Vagina (tissue), 2 donors: ENCODE results near the gene FBXW5.

Experiments
- POLR2A ChIP-seq, 2 donors: fragments of 450-650 bp; IDR thresholded peaks; one replicate each; pipeline ENCODE4 v1.6.1; 2017; ENCODE audit warnings: antibody characterized with exemption in 2 of 2, mild to moderate bottlenecking in 2 of 2, moderate library complexity in 2 of 2
- TF ChIP-seq, protein P1 (sequence below), 3 experiments: fragments of 450-650 bp in 2 of 3; fragments of 200-600 bp in 1 of 3; sonication (generic) in 1 of 3; IDR thresholded peaks; one replicate each; pipeline ENCODE4 v1.5.1; 2017 to 2019; ENCODE audit warnings: antibody characterized with exemption in 3 of 3, mild to moderate bottlenecking in 2 of 3, moderate library complexity in 2 of 3

GRCh38 chr9:136898483-136899100 lies 45.9 kb downstream of the FBXW5 start:
- TF ChIP-seq, protein P1, sequence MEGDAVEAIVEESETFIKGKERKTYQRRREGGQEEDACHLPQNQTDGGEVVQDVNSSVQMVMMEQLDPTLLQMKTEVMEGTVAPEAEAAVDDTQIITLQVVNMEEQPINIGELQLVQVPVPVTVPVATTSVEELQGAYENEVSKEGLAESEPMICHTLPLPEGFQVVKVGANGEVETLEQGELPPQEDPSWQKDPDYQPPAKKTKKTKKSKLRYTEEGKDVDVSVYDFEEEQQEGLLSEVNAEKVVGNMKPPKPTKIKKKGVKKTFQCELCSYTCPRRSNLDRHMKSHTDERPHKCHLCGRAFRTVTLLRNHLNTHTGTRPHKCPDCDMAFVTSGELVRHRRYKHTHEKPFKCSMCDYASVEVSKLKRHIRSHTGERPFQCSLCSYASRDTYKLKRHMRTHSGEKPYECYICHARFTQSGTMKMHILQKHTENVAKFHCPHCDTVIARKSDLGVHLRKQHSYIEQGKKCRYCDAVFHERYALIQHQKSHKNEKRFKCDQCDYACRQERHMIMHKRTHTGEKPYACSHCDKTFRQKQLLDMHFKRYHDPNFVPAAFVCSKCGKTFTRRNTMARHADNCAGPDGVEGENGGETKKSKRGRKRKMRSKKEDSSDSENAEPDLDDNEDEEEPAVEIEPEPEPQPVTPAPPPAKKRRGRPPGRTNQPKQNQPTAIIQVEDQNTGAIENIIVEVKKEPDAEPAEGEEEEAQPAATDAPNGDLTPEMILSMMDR (IDR thresholded peaks at IDR 0.05): no peak
- TF ChIP-seq POLR2A (IDR thresholded peaks at IDR 0.05): no peak
